22Rv1 (cell line): ENCODE data around the gene GPS2.
A peak's percentile ranks its signal among the peaks of the same experiment; 100 is the strongest.

Source experiments
- H3K27ac ChIP-seq: fragments of 450-650 bp; 2 replicates; pipeline ENCODE4 v1.5.1; 2017
- ZFX ChIP-seq: fragments of 450-650 bp; IDR thresholded peaks from 2 replicates; pipeline ENCODE4 v1.6.1; 2017; ENCODE audit warnings: antibody characterized with exemption, borderline replicate concordance
- TF ChIP-seq, protein P1 (sequence below): fragments of 450-650 bp; IDR thresholded peaks from 2 replicates; pipeline ENCODE4 v1.5.1; 2017; ENCODE audit warnings: mild to moderate bottlenecking

Gene GPS2, protein sequence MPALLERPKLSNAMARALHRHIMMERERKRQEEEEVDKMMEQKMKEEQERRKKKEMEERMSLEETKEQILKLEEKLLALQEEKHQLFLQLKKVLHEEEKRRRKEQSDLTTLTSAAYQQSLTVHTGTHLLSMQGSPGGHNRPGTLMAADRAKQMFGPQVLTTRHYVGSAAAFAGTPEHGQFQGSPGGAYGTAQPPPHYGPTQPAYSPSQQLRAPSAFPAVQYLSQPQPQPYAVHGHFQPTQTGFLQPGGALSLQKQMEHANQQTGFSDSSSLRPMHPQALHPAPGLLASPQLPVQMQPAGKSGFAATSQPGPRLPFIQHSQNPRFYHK

DNA sequence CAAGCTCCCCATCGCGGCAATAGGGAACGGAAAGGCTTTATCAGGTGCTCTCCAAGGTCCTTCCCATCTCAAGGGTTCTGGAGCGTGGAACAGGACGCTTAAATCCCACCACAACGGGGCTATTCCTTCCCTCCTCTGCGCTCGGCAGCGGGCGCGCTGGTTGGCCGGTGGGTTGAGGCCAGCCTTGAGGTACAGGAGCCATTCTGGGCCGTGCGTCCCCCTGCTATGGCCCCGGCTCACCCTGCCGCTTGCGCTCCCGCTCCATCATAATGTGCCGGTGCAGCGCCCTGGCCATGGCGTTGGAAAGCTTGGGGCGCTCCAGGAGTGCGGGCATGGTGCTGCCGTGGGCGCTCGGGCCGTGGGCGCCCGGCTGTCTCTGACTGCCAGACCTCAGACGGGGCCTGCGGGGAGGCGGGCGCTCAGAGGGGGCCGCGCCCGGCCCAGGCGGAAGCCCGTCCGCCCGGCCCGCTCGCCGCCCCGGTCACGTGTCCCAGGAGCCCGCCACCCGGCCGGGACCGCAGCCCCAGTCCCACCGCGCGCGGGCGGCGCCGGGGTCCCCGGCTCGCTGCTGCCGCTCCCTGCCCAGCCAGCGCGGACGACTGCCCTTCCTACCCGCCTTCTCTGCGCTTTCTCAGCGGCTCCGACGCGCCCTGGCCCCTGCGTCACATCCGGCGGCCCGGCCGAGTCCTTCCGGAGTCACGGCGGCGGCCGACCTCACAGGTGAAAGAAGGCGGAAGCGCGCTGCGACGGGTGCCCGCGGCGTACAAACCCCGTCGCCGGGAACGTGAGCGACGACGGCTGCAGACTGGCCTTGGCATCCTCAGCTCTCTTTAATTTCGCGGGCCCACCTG lies at the start of gene GPS2:
Gene GPS2, minus strand, starts transcription at position 642 of the 851 bp plus-strand sequence. Its CDS starts 308 bp downstream, at position 334.
- peak within 1 kb of the TSS; percentile 99 for H3K27ac ChIP-seq
- TF ChIP-seq, protein P1, sequence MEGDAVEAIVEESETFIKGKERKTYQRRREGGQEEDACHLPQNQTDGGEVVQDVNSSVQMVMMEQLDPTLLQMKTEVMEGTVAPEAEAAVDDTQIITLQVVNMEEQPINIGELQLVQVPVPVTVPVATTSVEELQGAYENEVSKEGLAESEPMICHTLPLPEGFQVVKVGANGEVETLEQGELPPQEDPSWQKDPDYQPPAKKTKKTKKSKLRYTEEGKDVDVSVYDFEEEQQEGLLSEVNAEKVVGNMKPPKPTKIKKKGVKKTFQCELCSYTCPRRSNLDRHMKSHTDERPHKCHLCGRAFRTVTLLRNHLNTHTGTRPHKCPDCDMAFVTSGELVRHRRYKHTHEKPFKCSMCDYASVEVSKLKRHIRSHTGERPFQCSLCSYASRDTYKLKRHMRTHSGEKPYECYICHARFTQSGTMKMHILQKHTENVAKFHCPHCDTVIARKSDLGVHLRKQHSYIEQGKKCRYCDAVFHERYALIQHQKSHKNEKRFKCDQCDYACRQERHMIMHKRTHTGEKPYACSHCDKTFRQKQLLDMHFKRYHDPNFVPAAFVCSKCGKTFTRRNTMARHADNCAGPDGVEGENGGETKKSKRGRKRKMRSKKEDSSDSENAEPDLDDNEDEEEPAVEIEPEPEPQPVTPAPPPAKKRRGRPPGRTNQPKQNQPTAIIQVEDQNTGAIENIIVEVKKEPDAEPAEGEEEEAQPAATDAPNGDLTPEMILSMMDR = no peak
- no peak for TF ChIP-seq ZFX

DNA sequence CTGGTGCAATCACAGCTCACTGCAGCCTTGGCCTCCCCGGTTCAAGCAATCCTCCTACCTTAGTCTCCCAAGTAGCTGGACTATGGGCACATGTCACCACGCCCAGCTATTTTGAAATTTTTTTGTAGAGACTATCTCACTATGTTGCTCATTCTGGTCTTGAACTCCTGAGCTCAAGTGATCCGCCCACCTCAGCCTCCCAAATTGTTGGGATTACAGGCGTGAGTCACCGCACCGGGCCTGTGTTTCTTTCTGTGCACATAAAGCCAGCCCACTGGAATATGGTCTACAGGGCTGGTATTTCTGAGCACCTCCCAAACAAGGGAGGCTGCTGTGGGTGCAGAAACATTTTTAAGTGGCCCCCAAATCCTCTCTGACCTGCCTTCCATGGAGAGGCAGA lies 48.2 kb upstream of the GPS2 start:
- no peak for TF ChIP-seq ZFX
- TF ChIP-seq, protein P1 = no peak
- no peak overlapping the region for H3K27ac ChIP-seq

DNA sequence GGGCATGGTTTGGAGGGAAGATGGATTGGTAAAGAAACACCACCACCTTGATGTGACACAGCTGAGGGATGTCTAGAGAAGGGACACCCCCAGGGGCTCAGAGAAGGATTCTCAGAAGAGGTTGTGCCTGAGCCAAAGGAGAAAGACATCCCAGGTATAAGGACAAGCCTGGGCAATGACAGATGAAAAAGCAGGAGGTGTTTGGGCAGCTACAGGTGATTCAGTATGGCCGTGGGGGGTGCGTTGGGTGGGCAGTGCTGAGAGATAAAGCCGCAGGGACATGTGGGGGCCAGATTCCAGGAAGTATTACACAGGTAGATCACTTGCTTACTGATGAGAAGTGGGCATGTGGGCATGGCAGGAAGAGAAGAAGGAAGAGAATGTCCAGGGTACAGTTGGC lies 46.7 kb upstream of the GPS2 start:
- TF ChIP-seq, protein P1 = no peak
- TF ChIP-seq ZFX = no peak
- H3K27ac ChIP-seq = no peak overlapping the region

DNA sequence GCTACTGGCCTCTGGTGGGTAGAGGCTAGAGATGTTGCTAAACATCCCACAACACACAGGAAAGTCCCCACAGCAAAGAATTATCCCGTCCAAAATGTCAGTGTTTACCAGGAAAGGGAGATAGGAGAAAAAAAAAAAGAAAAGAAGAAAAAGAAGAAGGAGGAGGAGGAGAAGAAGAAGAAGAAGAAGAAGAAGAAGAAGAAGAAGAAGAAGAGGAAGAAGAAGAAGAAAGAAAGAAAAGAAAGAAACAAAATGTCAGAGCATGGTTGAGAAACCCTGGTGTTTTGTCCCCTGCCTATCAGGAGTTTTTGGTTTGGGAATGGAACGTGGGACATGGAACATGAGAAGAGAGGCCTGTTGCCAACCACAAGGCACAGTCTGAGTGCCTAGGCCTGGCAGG lies 42.2 kb upstream of the GPS2 start:
- TF ChIP-seq ZFX = no peak
- TF ChIP-seq, protein P1 = no peak
- H3K27ac ChIP-seq = no peak overlapping the region

DNA sequence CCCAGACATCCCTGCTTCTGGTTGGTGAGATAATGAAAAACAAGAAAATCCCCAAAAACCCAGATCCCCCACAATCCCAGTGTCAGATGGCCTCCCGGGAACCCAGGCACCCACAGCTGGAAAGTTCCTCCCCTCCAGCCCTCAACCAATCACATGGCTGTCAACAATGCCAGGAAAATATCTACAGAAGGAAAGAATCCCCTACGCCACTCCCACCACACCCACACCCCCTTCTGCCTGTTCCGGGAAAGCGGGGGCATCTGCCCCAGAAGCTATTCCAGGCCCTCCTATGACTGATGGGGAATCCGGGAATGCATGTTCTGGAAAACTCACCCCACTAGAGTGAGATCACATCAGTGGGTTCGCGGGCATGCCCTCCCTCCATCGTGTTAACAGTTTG lies 41.6 kb upstream of the GPS2 start:
- TF ChIP-seq, protein P1 = no peak
- TF ChIP-seq ZFX = no peak
- H3K27ac ChIP-seq = no peak overlapping the region

DNA sequence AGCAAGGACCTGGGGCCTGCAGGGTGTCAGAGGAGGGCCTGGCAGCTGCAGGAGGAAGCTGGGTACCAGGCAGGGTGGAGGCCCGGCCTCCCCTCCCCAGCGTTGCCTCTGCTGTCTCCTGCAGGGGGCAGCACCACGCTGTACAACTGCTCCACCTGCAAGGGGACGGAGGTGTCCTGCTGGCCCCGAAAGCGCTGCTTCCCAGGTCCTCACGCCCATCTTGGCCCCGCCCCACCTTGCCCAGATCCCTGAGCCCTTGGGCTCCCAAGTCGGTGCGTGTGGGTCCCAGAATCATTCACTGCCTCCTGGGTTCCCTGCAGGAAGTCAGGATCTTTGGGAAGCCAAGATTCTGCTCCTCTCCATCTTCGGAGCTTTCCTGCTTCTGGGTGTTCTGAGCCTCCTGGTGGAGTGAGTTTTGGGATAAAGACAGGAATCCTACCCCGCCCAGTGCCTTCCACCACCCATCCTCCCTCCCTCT lies 41.0 kb upstream of the GPS2 start:
- TF ChIP-seq, protein P1 = peak; percentile 90
- TF ChIP-seq ZFX = no peak
- no peak overlapping the region for H3K27ac ChIP-seq
